H9 (cell line): Measurements from ENCODE around the gene LSM3. TPM values are rescaled to one million over a fixed set of nuclear protein-coding genes. Genes with fewer than 3 reads are reported as not detected.

ENCODE experiments used
- DNase-seq: peaks from one replicate; pipeline ENCODE4 v3.0.0-alpha.2; 2017
- H2AFZ ChIP-seq: one replicate; pipeline ENCODE4 v1.6.1; 2013; ENCODE audit warnings: mild to moderate bottlenecking, low read length, control low read depth, moderate library complexity
- H2AK5ac ChIP-seq: 2 replicates; pipeline ENCODE4 v1.6.1; 2013; ENCODE audit warnings: low read length, control low read depth, mixed read lengths; ENCODE audit not compliant: insufficient read length
- H2BK120ac ChIP-seq: one replicate; pipeline ENCODE4 v1.6.1; 2013; ENCODE audit warnings: low read depth, mild to moderate bottlenecking, low read length, control low read depth, inconsistent platforms; ENCODE audit not compliant: poor library complexity, severe bottlenecking
- H2BK12ac ChIP-seq: 2 replicates; pipeline ENCODE4 v1.6.1; 2013; ENCODE audit warnings: low read length, control low read depth, mixed read lengths, low read depth; ENCODE audit not compliant: insufficient read length
- H2BK15ac ChIP-seq: 2 replicates; pipeline ENCODE4 v1.6.1; 2013; ENCODE audit warnings: low read depth, low read length, control low read depth
- H2BK20ac ChIP-seq: one replicate; pipeline ENCODE4 v1.6.1; 2013; ENCODE audit warnings: low read depth, mild to moderate bottlenecking, low read length, control low read depth, inconsistent platforms; ENCODE audit not compliant: poor library complexity, severe bottlenecking
- H2BK5ac ChIP-seq: 2 replicates; pipeline ENCODE4 v1.6.1; 2013; ENCODE audit warnings: low read length, control low read depth, mixed read lengths; ENCODE audit not compliant: insufficient read length
- H3K14ac ChIP-seq: 2 replicates; pipeline ENCODE4 v1.6.1; 2013; ENCODE audit warnings: low read length, control low read depth; ENCODE audit not compliant: insufficient read depth
- H3K18ac ChIP-seq: 2 replicates; pipeline ENCODE4 v1.6.1; 2013; ENCODE audit warnings: low read depth, mild to moderate bottlenecking, mixed read lengths, low read length, control low read depth; ENCODE audit not compliant: insufficient read length
- H3K23ac ChIP-seq: 2 replicates; pipeline ENCODE4 v1.6.1; 2013; ENCODE audit warnings: low read length, control low read depth, mixed read lengths, low read depth; ENCODE audit not compliant: insufficient read length
- H3K23me2 ChIP-seq: 2 replicates; pipeline ENCODE4 v1.6.1; 2013; ENCODE audit warnings: low read depth, mild to moderate bottlenecking, mixed read lengths, low read length, control low read depth; ENCODE audit not compliant: insufficient read length, poor library complexity, severe bottlenecking
- H3K27ac ChIP-seq: 2 replicates; pipeline ENCODE4 v1.5.1; 2013; ENCODE audit warnings: low read length, control low read depth, mixed read lengths, low read depth; ENCODE audit not compliant: insufficient read length
- H3K27me3 ChIP-seq: 2 replicates; pipeline ENCODE4 v1.6.1; 2013; ENCODE audit warnings: low read length, control low read depth, inconsistent platforms; ENCODE audit not compliant: insufficient read depth
- H3K4ac ChIP-seq: 2 replicates; pipeline ENCODE4 v1.6.1; 2013; ENCODE audit warnings: low read depth, mild to moderate bottlenecking, control low read depth, inconsistent platforms, low read length, moderate library complexity
- H3K4me1 ChIP-seq: 2 replicates; pipeline ENCODE4 v1.6.1; 2013; ENCODE audit warnings: low read length, control low read depth, inconsistent platforms; ENCODE audit not compliant: insufficient read depth
- H3K4me2 ChIP-seq: 2 replicates; pipeline ENCODE4 v1.6.1; 2013; ENCODE audit warnings: low read length, control low read depth, mixed read lengths; ENCODE audit not compliant: insufficient read length, insufficient read depth
- H3K56ac ChIP-seq: 2 replicates; pipeline ENCODE4 v1.6.1; 2013; ENCODE audit warnings: low read depth, mild to moderate bottlenecking, mixed read lengths, low read length, control low read depth; ENCODE audit not compliant: insufficient read length
- H3K79me1 ChIP-seq: 2 replicates; pipeline ENCODE4 v1.6.1; 2013; ENCODE audit warnings: low read depth, mild to moderate bottlenecking, moderate library complexity, low read length, control low read depth, inconsistent platforms; ENCODE audit not compliant: insufficient read depth, poor library complexity, severe bottlenecking
- H3K79me2 ChIP-seq: 2 replicates; pipeline ENCODE4 v1.6.1; 2013; ENCODE audit warnings: low read length, control low read depth, inconsistent platforms; ENCODE audit not compliant: insufficient read depth
- H3K9ac ChIP-seq: 2 replicates; pipeline ENCODE4 v1.6.1; 2013; ENCODE audit warnings: low read length, control low read depth, mixed read lengths; ENCODE audit not compliant: insufficient read length; ENCODE audit errors: extremely low read depth
- H3K9me3 ChIP-seq: one replicate; pipeline ENCODE4 v1.6.1; 2013; ENCODE audit warnings: low read depth, low read length, inconsistent platforms; ENCODE audit not compliant: control insufficient read depth
- H3T11ph ChIP-seq: one replicate; pipeline ENCODE4 v1.6.1; 2013; ENCODE audit warnings: mild to moderate bottlenecking, low read length, control low read depth, inconsistent platforms
- H4K20me1 ChIP-seq: one replicate; pipeline ENCODE4 v1.6.1; 2013; ENCODE audit not compliant: control insufficient read depth, insufficient read length, insufficient read depth
- H4K5ac ChIP-seq: 2 replicates; pipeline ENCODE4 v1.6.1; 2013; ENCODE audit warnings: low read depth, mild to moderate bottlenecking, mixed read lengths, low read length, control low read depth; ENCODE audit not compliant: insufficient read length
- H4K8ac ChIP-seq: replicated peaks from 2 replicates; pipeline ENCODE4 v1.6.1; 2013; ENCODE audit warnings: low read length, control low read depth, mixed read lengths, low read depth; ENCODE audit not compliant: insufficient read length
- H4K91ac ChIP-seq: 2 replicates; pipeline ENCODE4 v1.6.1; 2013; ENCODE audit warnings: low read depth, mild to moderate bottlenecking, moderate library complexity, mixed read lengths, low read length, control low read depth; ENCODE audit not compliant: insufficient read length
- H3K27ac Mint-ChIP-seq, 3 experiments: 2 replicates in 2 of 3; 3 replicates in 1 of 3; pipeline ENCODE4 v1.8.0; 2020 to 2021; ENCODE audit warnings: mixed read lengths in 3 of 3, mild to moderate bottlenecking in 1 of 3, moderate library complexity in 1 of 3
- H3K27me3 Mint-ChIP-seq: 2 replicates; pipeline ENCODE4 v1.8.0; 2021; ENCODE audit warnings: low read depth, mild to moderate bottlenecking, moderate library complexity, mixed read lengths
- H3K36me3 Mint-ChIP-seq, 3 experiments: 2 replicates in 2 of 3; 3 replicates in 1 of 3; pipeline ENCODE4 v1.8.0; 2020 to 2021; ENCODE audit warnings: low read depth in 3 of 3, mixed read lengths in 3 of 3; ENCODE audit not compliant: insufficient read depth in 1 of 3
- H3K4me1 Mint-ChIP-seq, 2 experiments: 2 replicates each; pipeline ENCODE4 v1.8.0; 2020; ENCODE audit warnings: mixed read lengths in 2 of 2
- H3K4me3 Mint-ChIP-seq, 2 experiments: 2 replicates in 1 of 2; 3 replicates in 1 of 2; pipeline ENCODE4 v1.8.0; 2020 to 2021; ENCODE audit warnings: mild to moderate bottlenecking in 2 of 2, mixed read lengths in 2 of 2, moderate library complexity in 1 of 2
- H3K9me3 Mint-ChIP-seq, 2 experiments: 2 replicates in 1 of 2; 3 replicates in 1 of 2; pipeline ENCODE4 v1.8.0; 2020; ENCODE audit warnings: mild to moderate bottlenecking in 2 of 2, mixed read lengths in 2 of 2, moderate library complexity in 1 of 2
- WGBS: extraction: QIAGEN DNeasy Blood & Tissue Kit; methylation state at CpG from one replicate; pipeline ENCODE4 v1.1.7; 2013; ENCODE audit warnings: missing lambda C conversion rate, low lambda C conversion rate, mixed read lengths; ENCODE audit not compliant: insufficient read length; ENCODE audit errors: extremely low coverage; 5-methylcytosine and 5-hydroxymethylcytosine counted together
- total RNA-seq: library from RNA; stranded (reverse); gene quantifications from 2 replicates; pipeline ENCODE4 v1.2.1, GENCODE V29; 2021
- TF ChIP-seq, protein P1 (sequence below): fragments of 200-600 bp; sonication (generic); conservative IDR thresholded peaks from 3 replicates; pipeline ENCODE4 v1.8.0; 2021; ENCODE audit warnings: antibody characterized with exemption, mild to moderate bottlenecking

Gene LSM3
- total RNA-seq, 1 experiment from 2014 or later = 24.4 TPM

DNA sequence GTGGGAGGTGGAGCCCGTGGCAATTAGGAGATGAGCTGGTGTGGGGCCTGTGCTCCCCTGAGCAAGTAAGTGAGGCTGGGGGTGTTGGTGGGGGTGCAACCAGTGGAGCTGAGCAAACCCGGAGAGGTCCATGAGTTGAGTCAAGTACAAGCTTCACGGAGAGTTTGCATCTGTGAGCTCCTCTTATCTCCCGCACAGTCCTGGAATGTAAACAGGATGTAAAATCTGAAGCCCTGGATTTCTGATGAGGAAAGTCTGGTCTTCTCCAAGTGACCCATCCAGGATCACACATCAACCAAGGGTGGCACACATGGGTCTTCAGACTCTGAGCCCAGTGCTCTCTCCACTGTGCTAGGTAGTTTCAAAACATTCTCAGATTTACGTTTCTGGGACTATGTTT, 67.8 kb downstream of the LSM3 start:
- Mint-ChIP-seq H3K36me3 (no peaks in the 10 kb centered on the region), H3K4me1 (no peaks in the 10 kb centered on the region), H3K27me3 (peaks cover 15% of the 10 kb centered on the region), H3K9me3 (no peaks in the 10 kb centered on the region), H3K27ac (no peak overlapping the region), H3K4me3 (no peak overlapping the region)
- Histone ChIP-seq H2BK15ac (no peak overlapping the region), H4K91ac (no peak overlapping the region), H2AK5ac (no peak overlapping the region), H4K20me1 (no peaks in the 10 kb centered on the region), H3K23ac (no peak overlapping the region), H2BK120ac (no peak overlapping the region), H2AFZ (no peak overlapping the region), H2BK12ac (no peak overlapping the region), H3K27ac (no peak overlapping the region), H3K9me3 (no peaks in the 10 kb centered on the region), H3K4me1 (no peaks in the 10 kb centered on the region), H3K79me2 (no peaks in the 10 kb centered on the region), H4K8ac (no peak overlapping the region), H3K56ac (no peak overlapping the region), H3K18ac (no peak overlapping the region), H3K14ac (no peak overlapping the region), H3K4me2 (no peak overlapping the region), H3K23me2 (no peaks in the 10 kb centered on the region), H3K27me3 (no peaks in the 10 kb centered on the region), H4K5ac (no peak overlapping the region), H2BK20ac (no peak overlapping the region), H2BK5ac (no peak overlapping the region), H3K79me1 (no peaks in the 10 kb centered on the region), H3K4ac (no peak overlapping the region), H3T11ph (no peak overlapping the region), H3K9ac (no peak overlapping the region)
- TF ChIP-seq, protein P1, sequence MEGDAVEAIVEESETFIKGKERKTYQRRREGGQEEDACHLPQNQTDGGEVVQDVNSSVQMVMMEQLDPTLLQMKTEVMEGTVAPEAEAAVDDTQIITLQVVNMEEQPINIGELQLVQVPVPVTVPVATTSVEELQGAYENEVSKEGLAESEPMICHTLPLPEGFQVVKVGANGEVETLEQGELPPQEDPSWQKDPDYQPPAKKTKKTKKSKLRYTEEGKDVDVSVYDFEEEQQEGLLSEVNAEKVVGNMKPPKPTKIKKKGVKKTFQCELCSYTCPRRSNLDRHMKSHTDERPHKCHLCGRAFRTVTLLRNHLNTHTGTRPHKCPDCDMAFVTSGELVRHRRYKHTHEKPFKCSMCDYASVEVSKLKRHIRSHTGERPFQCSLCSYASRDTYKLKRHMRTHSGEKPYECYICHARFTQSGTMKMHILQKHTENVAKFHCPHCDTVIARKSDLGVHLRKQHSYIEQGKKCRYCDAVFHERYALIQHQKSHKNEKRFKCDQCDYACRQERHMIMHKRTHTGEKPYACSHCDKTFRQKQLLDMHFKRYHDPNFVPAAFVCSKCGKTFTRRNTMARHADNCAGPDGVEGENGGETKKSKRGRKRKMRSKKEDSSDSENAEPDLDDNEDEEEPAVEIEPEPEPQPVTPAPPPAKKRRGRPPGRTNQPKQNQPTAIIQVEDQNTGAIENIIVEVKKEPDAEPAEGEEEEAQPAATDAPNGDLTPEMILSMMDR = no peak
- DNase-seq = no peak
- WGBS = no CpG with 5 or more reads among the region's 5 CpGs
